ENCODE measurements around the gene DENND1A. TPM values are rescaled to one million over a fixed set of nuclear protein-coding genes. Genes with fewer than 3 reads are reported as not detected.

Gene DENND1A
- total RNA-seq, 1 donor from 2014 or later = 48.1 TPM

- Mint-ChIP-seq H3K4me1 (no peaks in the 10 kb centered on the region), H3K36me3 (peaks cover 8% of the 10 kb centered on the region), H3K27me3 (ENCODE audit: insufficient read depth, low read depth) (no peaks in the 10 kb centered on the region), H3K4me3 (no peak overlapping the region), H3K27ac (no peak overlapping the region), H3K9me3 (peaks cover 8% of the 10 kb centered on the region)
- no peaks in the 10 kb centered on the region for H3K27me3 ChIP-seq
- H3K36me3 ChIP-seq = no peaks in the 10 kb centered on the region
- no peak overlapping the region for H3K4me3 ChIP-seq
- H3K4me2 ChIP-seq = no peak overlapping the region
- H3K9me3 ChIP-seq (ENCODE audit: low read depth) = no peaks in the 10 kb centered on the region
- H2AFZ ChIP-seq (replicated peaks) = no peak overlapping the region
- H3K4me1 ChIP-seq = no peaks in the 10 kb centered on the region
- no peak for TF ChIP-seq EZH2phosphoT487 (IDR thresholded peaks at IDR 0.05)
- no peak for TF ChIP-seq EZH2 (IDR thresholded peaks at IDR 0.05)
- no peak for TF ChIP-seq CTCF (IDR thresholded peaks at IDR 0.05)
- H3K79me2 ChIP-seq (ENCODE audit: low read depth) = no peaks in the 10 kb centered on the region
- no peak overlapping the region for H3K27ac ChIP-seq
- DNase-seq (ENCODE audit: low spot score) = no peak
- no peak overlapping the region for H3K9ac ChIP-seq
- H4K20me1 ChIP-seq (ENCODE audit: low read depth) = no peaks in the 10 kb centered on the region
- no peaks in the 10 kb centered on the region for H3F3A ChIP-seq (ENCODE audit: low read depth)
These were observed 399.7 kb downstream of the DENND1A start for GRCh38 chr9:123530244-123530643.

GRCh38 chr9:123528501-123528900 is 401.4 kb downstream of the DENND1A start:
- H3K4me1 Mint-ChIP-seq = peaks cover 4% of the 10 kb centered on the region
- no peak overlapping the region for H3K27ac ChIP-seq
- H3K36me3 ChIP-seq = no peaks in the 10 kb centered on the region
- H3K4me3 ChIP-seq = no peak overlapping the region
- H3K4me3 Mint-ChIP-seq = no peak overlapping the region
- peaks cover 6% of the 10 kb centered on the region for H3K36me3 Mint-ChIP-seq
- TF ChIP-seq EZH2 (IDR thresholded peaks at IDR 0.05) = no peak
- TF ChIP-seq EZH2phosphoT487 (IDR thresholded peaks at IDR 0.05) = no peak
- no peak for TF ChIP-seq CTCF (IDR thresholded peaks at IDR 0.05)
- DNase-seq (ENCODE audit: low spot score) = no peak
- no peak overlapping the region for H3K9ac ChIP-seq
- H3K79me2 ChIP-seq (ENCODE audit: low read depth) = no peaks in the 10 kb centered on the region
- H3K27ac Mint-ChIP-seq = no peak overlapping the region
- H3K4me2 ChIP-seq = no peak overlapping the region
- no peaks in the 10 kb centered on the region for H3K4me1 ChIP-seq
- no peaks in the 10 kb centered on the region for H3K27me3 ChIP-seq
- peaks cover 2% of the 10 kb centered on the region for H3K27me3 Mint-ChIP-seq (ENCODE audit: insufficient read depth, low read depth)
- peaks cover 8% of the 10 kb centered on the region for H3K9me3 Mint-ChIP-seq
- no peaks in the 10 kb centered on the region for H3K9me3 ChIP-seq (ENCODE audit: low read depth)
- no peaks in the 10 kb centered on the region for H3F3A ChIP-seq (ENCODE audit: low read depth)
- H4K20me1 ChIP-seq (ENCODE audit: low read depth) = no peaks in the 10 kb centered on the region
- no peak overlapping the region for H2AFZ ChIP-seq (replicated peaks)

- Histone ChIP-seq H3F3A (ENCODE audit: low read depth) (no peaks in the 10 kb centered on the region), H3K27ac (no peak overlapping the region), H3K4me2 (no peak overlapping the region), H3K4me3 (no peak overlapping the region), H3K9ac (no peak overlapping the region), H3K9me3 (ENCODE audit: low read depth) (no peaks in the 10 kb centered on the region), H3K27me3 (no peaks in the 10 kb centered on the region), H3K79me2 (ENCODE audit: low read depth) (no peaks in the 10 kb centered on the region), H4K20me1 (ENCODE audit: low read depth) (no peaks in the 10 kb centered on the region), H3K36me3 (no peaks in the 10 kb centered on the region), H3K4me1 (no peaks in the 10 kb centered on the region), H2AFZ (replicated peaks) (no peak overlapping the region)
- no peak for DNase-seq (ENCODE audit: low spot score)
- no peak for TF ChIP-seq EZH2phosphoT487 (IDR thresholded peaks at IDR 0.05)
- TF ChIP-seq EZH2 (IDR thresholded peaks at IDR 0.05) = no peak
- no peak for TF ChIP-seq CTCF (IDR thresholded peaks at IDR 0.05)
- Mint-ChIP-seq H3K9me3 (peaks cover 8% of the 10 kb centered on the region), H3K4me3 (no peak overlapping the region), H3K27me3 (ENCODE audit: insufficient read depth, low read depth) (peaks cover 2% of the 10 kb centered on the region), H3K36me3 (peaks cover 6% of the 10 kb centered on the region), H3K4me1 (peaks cover 9% of the 10 kb centered on the region), H3K27ac (no peak overlapping the region)
These were observed 401.9 kb downstream of the DENND1A start for GRCh38 chr9:123527981-123528380.
